SU-DHL-6 (cell line): ENCODE results near the gene LCE2A.

Source experiments
- CTCF ChIP-seq: fragments of 200-600 bp; sonication (generic); IDR thresholded peaks from one replicate; pipeline ENCODE4 v1.5.1; 2017; ENCODE audit warnings: antibody characterized with exemption, mild to moderate bottlenecking, low read length, moderate library complexity; ENCODE audit not compliant: insufficient read depth, poor library complexity, severe bottlenecking
- EZH2phosphoT487 ChIP-seq: fragments of 200-600 bp; sonication (generic), shearing (Covaris generic); conservative IDR thresholded peaks from 2 replicates; pipeline ENCODE4 v1.6.1; 2018; ENCODE audit warnings: mild to moderate bottlenecking, antibody characterized with exemption, low read length, moderate library complexity, mixed read lengths

DNA sequence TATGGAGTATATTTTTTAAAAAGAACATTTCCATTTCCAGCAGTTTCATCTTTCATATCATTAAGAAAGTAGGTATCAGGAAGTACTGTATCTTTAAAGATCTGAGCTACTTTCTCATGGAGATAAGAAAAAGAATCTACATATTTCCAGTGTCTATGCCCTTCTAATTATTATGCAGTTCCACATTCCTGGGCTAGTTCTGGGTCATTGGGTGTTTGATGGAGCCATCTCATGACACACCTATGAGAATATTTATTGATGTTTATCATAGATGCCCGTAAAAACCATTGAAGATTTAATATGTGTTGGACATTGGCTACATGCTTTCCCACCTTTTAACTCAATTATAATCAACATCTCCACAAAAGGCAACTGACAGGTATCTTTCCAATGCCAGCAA is 30.8 kb downstream of the LCE2A start:
- TF ChIP-seq CTCF (no peak), EZH2phosphoT487 (no peak)
